Astrocyte of the spinal cord (primary cell): ENCODE results near the gene SCP2D1.

Experiments
- DNase-seq: peaks from one replicate; pipeline ENCODE4 v3.0.0; 2011; ENCODE audit warnings: low read depth, low spot score
- H3K4me3 ChIP-seq: 2 replicates; pipeline ENCODE4 v1.5.1; 2011; ENCODE audit warnings: low read depth, mild to moderate bottlenecking, low read length, moderate library complexity
- in situ Hi-C: cut with HindIII; loops from 2 replicates; pipeline ENCODE4 v1.10.0; 2017; ENCODE audit warnings: low sequenced_read_pairs
- TF ChIP-seq, protein P1 (sequence below): IDR thresholded peaks from 2 replicates; pipeline ENCODE4 v1.5.1; 2012; ENCODE audit warnings: low read depth, mild to moderate bottlenecking, low read length, inconsistent platforms

The SCP2D1 gene

DNA sequence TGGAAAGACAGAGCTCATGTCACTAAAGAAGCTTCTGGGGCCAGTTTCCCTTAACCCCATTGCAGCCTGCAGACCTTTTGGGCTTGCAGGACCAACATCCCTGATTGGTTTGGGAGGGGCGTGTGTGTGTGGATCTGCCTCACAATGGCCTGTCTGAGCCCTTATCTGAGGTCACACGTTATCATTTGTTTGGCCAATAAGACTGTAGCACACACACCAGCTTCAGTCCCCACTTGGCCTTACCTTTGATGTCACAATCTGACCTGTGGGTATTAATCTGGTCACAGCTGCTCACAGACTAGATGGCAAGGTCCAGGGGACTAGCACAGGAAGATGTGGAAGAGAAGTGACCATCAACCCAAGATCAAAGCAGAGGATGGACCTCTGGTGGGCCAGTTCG is at the start of gene SCP2D1:
TSS of gene SCP2D1 (plus strand) at position 301 of the 400 bp plus-strand sequence. CDS start at position 334, 33 bp downstream.
- in situ Hi-C loops, result no loop called here
- TF ChIP-seq, protein P1, sequence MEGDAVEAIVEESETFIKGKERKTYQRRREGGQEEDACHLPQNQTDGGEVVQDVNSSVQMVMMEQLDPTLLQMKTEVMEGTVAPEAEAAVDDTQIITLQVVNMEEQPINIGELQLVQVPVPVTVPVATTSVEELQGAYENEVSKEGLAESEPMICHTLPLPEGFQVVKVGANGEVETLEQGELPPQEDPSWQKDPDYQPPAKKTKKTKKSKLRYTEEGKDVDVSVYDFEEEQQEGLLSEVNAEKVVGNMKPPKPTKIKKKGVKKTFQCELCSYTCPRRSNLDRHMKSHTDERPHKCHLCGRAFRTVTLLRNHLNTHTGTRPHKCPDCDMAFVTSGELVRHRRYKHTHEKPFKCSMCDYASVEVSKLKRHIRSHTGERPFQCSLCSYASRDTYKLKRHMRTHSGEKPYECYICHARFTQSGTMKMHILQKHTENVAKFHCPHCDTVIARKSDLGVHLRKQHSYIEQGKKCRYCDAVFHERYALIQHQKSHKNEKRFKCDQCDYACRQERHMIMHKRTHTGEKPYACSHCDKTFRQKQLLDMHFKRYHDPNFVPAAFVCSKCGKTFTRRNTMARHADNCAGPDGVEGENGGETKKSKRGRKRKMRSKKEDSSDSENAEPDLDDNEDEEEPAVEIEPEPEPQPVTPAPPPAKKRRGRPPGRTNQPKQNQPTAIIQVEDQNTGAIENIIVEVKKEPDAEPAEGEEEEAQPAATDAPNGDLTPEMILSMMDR, result no peak
- no peak for DNase-seq

DNA sequence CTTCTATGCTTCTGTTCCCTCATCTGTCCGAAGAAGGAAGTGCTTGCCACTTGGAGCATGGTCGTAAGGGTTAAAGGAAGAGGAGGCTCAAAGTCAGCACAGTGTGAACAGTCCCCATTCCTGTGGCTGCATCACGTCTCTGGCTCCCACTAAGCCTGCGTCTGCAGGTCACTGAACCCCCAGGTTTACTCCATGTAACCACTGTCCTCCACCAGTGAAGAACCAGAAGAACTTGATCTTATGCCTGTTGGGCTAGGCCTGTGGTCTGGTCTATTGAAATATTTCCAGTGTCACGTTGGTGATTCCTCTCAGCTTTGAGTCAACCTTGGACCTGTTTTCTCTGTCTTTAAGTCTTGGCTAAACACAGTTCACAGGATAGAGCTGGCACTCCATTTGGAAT is 45.9 kb upstream of the SCP2D1 start:
- DNase-seq, result no peak
- TF ChIP-seq, protein P1, result no peak
- no peak overlapping the region for H3K4me3 ChIP-seq
- in situ Hi-C loops, result no loop called here

More for the DNA sequence above, at the start of gene SCP2D1:
- H3K4me3 ChIP-seq, result no peak within 1 kb of the TSS

DNA sequence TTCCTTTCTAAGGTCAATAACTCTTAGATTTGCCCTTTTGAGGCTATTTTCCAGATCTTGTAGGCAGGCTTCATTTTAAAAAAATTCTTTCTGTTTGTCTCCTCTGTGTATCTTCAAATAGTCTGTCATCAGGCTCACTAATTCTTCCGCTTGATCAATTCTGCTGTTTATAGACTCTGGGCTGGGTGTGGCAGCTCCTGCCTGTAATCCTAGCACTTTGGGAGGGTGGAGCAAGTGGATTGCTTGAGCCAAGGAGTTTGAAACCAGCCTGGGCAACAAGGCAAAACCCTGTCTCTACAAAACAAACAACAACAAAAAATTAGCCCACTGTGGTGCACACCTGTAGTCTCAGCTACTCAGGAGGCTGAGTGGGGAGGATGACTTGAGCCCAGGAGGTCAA is 40.0 kb upstream of the SCP2D1 start:
- in situ Hi-C loops, result no loop called here
- H3K4me3 ChIP-seq, result no peak overlapping the region
- DNase-seq, result no peak
- TF ChIP-seq, protein P1, result no peak

DNA sequence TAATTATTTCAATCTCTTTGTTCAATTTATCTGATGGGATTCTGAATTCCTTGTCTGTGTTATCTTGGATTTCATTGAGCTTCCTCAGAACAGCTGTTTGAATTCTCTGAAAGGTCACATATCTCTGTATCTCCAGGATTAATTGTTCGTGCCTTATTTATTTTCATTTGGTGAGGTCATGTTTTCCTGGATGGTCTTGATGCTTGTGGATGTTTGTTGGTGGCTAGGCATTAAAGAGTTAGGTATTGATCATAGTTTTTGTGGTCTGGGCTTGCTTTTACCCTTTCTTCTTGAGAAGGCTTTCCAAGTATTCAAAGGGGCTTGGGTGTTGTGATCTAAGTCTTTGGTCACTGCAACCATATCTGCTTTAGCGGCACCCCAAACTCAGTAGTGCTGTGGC is 39.4 kb upstream of the SCP2D1 start:
- no peak for DNase-seq
- TF ChIP-seq, protein P1, result no peak
- in situ Hi-C loops, result no loop called here
- H3K4me3 ChIP-seq, result no peak overlapping the region

DNA sequence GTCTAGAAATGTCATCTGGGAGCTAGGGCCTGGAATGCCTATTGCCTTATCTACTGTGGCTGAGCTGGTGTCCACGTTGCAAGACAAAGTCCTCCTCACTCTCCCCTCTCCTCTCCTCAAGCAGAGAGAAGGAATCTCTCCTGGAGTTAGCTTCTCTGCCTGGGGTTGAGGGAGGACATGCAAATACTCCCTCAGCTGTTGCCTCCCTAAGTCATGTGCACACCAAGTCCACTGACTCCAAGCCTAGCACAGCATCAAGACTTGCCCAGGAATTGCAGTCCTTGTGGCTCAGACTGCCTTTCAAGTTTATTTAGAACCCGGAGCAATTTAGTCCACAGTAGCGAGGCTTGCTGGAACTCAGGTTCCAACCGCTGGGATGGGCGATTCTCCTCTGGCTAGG is 38.0 kb upstream of the SCP2D1 start:
- in situ Hi-C loops, result no loop called here
- TF ChIP-seq, protein P1, result no peak
- H3K4me3 ChIP-seq, result no peak overlapping the region
- no peak for DNase-seq

DNA sequence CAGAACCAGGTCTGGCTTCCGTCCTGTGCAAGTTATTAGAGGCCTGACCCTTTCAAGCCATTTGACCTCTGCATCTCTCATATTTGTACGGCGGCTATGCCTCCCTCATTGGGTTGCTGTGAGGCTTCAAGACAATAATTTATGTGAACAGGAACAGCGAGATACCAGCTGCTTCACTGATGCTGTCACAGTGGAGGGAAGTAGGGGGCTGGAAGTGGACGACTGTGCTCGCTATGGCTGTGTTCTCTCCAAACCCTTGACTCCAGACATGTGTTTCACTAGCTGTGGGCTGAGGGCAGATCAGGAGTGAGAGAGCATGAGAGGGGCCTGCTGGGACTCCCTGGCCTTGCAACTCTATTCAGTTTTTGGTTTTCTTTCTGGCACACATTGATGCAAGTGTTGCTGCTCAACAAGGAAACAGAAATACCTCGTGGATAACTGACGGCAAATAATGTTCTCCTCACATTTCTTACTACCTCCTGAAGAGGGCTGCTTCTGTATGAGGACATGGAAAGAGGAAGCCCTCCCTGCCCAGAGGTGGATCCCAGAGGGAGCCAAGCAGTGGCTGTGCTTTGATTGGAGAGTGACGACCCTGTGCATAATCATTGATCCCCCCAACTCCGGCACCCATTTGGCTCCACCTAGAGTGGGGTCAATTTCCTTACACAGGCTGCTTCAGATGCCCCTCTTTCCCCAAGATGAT is 34.7 kb upstream of the SCP2D1 start:
- TF ChIP-seq, protein P1, result no peak
- H3K4me3 ChIP-seq, result no peak overlapping the region
- DNase-seq, result no peak
- in situ Hi-C loops, result no loop called here
